MCF 10A (cell line): Measurements from ENCODE around the gene SAT1. TPM values are rescaled to one million over a fixed set of nuclear protein-coding genes. Genes with fewer than 3 reads are reported as not detected.

Source experiments
- BruUV-seq: library from RNA; stranded (reverse); fragments of 400-500 nt; replicated peaks from 2 replicates; lab custom pipeline; 2021; lab: Mats Ljungman, UMichigan
- CTCF ChIA-PET: fragments of 300-600 bp; sonication (Branson Sonifier 250); formaldehyde crosslinking; extraction: SDS; loops from one replicate; lab custom pipeline; 2021; ENCODE audit warnings: antibody characterized with exemption, inconsistent platforms; lab: Yijun Ruan, JAX
- POLR2A ChIA-PET: fragments of 300-600, 350-650 bp; sonication (Branson Sonifier 250); formaldehyde crosslinking; extraction: SDS; loops from one replicate; lab custom pipeline; 2020; ENCODE audit warnings: antibody characterized with exemption, inconsistent platforms; lab: Yijun Ruan, JAX
- DNase-seq: peaks from one replicate; pipeline ENCODE4 v3.0.0-alpha.2; 2018; ENCODE audit not compliant: unreplicated experiment
- H3K27ac Mint-ChIP-seq: one replicate; pipeline ENCODE4 v1.8.0; 2022; ENCODE audit warnings: mild to moderate bottlenecking, low read depth, mixed read lengths; ENCODE audit not compliant: unreplicated experiment
- H3K27me3 Mint-ChIP-seq: one replicate; pipeline ENCODE4 v1.8.0; 2022; ENCODE audit warnings: mixed read lengths; ENCODE audit not compliant: insufficient read depth, unreplicated experiment
- H3K36me3 Mint-ChIP-seq: one replicate; pipeline ENCODE4 v1.8.0; 2022; ENCODE audit warnings: mild to moderate bottlenecking, moderate library complexity, mixed read lengths; ENCODE audit not compliant: insufficient read depth, unreplicated experiment
- H3K4me1 Mint-ChIP-seq: one replicate; pipeline ENCODE4 v1.8.0; 2022; ENCODE audit warnings: mixed read lengths; ENCODE audit not compliant: insufficient read depth, unreplicated experiment
- H3K4me3 Mint-ChIP-seq: one replicate; pipeline ENCODE4 v1.8.0; 2022; ENCODE audit warnings: mild to moderate bottlenecking, moderate library complexity, mixed read lengths; ENCODE audit not compliant: unreplicated experiment
- H3K9me3 Mint-ChIP-seq: one replicate; pipeline ENCODE4 v1.8.0; 2022; ENCODE audit warnings: mixed read lengths; ENCODE audit not compliant: unreplicated experiment
- intact Hi-C: fragments of 100-400 bp; cut with micrococcal nuclease; formaldehyde crosslinking; loops from 2 replicates; pipeline ENCODE4 v1.14.1; 2022
- total RNA-seq: library from RNA; stranded (reverse); gene quantifications from 2 replicates; pipeline ENCODE4 v1.2.3, GENCODE V29; 2022
- TF ChIP-seq, protein P1 (sequence below): fragments of 200-600 bp; IDR thresholded peaks from one replicate; pipeline ENCODE4 v1.8.0; 2022; ENCODE audit warnings: antibody characterized with exemption, mild to moderate bottlenecking; ENCODE audit not compliant: unreplicated experiment

Gene SAT1
- total RNA-seq, 1 experiment from 2014 or later = 582 TPM

DNA sequence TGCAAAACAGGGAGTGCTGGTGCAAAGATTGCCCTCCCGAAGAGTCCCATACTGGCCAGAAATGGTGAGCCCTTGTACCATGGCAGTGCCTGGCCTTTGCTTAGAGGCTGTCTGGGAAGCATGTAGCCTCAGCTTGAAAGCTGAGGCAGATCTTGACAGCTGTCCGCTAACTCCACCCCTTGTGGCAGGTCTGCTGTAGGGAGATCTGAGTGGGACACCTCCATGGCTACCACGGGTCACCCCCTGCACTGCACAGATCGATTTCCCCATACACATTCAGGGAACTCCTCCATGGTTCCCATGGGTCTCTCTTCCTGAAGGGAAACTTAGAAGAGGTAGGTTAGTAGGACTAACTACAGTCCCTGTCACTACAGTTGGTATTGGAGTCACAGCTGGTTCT is 33.8 kb upstream of the SAT1 start:
- Mint-ChIP-seq H3K9me3 (no peaks in the 10 kb centered on the region), H3K4me3 (no peak overlapping the region), H3K36me3 (no peaks in the 10 kb centered on the region), H3K27me3 (no peaks in the 10 kb centered on the region), H3K27ac (no peak overlapping the region), H3K4me1 (peaks cover 6% of the 10 kb centered on the region)
- TF ChIP-seq, protein P1, sequence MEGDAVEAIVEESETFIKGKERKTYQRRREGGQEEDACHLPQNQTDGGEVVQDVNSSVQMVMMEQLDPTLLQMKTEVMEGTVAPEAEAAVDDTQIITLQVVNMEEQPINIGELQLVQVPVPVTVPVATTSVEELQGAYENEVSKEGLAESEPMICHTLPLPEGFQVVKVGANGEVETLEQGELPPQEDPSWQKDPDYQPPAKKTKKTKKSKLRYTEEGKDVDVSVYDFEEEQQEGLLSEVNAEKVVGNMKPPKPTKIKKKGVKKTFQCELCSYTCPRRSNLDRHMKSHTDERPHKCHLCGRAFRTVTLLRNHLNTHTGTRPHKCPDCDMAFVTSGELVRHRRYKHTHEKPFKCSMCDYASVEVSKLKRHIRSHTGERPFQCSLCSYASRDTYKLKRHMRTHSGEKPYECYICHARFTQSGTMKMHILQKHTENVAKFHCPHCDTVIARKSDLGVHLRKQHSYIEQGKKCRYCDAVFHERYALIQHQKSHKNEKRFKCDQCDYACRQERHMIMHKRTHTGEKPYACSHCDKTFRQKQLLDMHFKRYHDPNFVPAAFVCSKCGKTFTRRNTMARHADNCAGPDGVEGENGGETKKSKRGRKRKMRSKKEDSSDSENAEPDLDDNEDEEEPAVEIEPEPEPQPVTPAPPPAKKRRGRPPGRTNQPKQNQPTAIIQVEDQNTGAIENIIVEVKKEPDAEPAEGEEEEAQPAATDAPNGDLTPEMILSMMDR = no peak
- ChIA-PET CTCF (interaction anchor here (1.4 kb wide), 1 partner anchor 153 kb away, joined by 4 read pairs; no protein-coding TSS in a partner anchor), POLR2A (interaction anchor here (0.7 kb wide), 1 partner anchor 121 kb away, joined by 3 read pairs; no protein-coding TSS in a partner anchor)
- intact Hi-C loops = no loop called here
- DNase-seq = no peak
- BruUV-seq = no TSS peak

DNA sequence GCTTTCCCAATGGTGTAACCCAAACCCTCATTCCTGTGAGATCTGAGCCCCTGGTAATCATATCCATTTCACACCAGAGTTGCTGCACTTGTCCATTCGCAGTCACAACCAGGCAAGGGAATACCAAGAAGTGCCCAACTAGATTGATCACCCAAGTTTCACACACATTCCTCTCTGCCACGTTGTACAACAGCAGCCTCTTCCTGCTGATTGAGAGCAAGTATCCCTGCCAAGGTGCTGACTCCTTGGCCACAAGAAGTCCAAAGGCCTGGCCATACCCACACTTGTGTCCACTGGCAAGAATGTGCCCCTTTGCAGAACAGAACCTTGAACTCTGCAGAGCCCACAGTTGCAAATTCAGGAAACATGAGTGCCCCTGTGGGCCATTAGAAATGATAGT is 33.4 kb upstream of the SAT1 start:
- DNase-seq = no peak
- Mint-ChIP-seq H3K9me3 (no peaks in the 10 kb centered on the region), H3K4me3 (no peak overlapping the region), H3K36me3 (no peaks in the 10 kb centered on the region), H3K4me1 (peaks cover 6% of the 10 kb centered on the region), H3K27ac (no peak overlapping the region), H3K27me3 (no peaks in the 10 kb centered on the region)
- ChIA-PET POLR2A (no interaction called here), CTCF (interaction anchor here (1.4 kb wide), 1 partner anchor 153 kb away, joined by 4 read pairs; no protein-coding TSS in a partner anchor)
- intact Hi-C loops = no loop called here
- BruUV-seq = no TSS peak
- TF ChIP-seq, protein P1 = no peak

DNA sequence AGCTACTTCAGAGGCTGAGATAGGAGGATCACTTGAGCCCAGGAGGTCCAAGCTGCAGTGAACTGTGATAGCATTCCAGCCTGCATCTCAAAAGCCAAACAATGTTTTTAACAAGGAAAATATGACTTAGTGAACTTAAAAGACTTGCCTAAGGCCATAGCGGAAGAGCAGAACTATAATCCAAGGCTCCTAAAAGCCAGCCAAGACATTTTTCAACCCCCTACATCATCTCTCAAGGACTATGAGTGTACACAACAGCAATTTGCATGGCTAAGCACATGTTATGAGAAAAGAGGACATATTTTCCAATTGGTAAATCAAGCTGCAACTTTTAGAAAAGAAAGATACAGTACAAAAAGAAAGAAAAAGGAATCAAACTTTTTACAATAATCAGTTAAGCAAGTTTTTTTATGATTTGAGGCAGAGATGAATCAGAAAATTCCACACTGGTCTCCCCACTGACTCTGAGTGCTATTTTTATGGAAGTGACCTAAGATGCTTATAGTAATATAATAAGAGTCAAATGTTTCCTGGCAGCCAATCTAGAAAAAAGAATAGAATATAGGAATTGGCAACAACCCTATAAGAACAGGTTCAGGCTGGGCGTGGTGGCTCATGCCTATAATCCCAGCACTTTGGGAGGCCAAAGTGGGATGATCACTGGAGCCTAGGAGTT is 30.1 kb upstream of the SAT1 start:
- Mint-ChIP-seq H3K27ac (no peak overlapping the region), H3K36me3 (no peaks in the 10 kb centered on the region), H3K4me1 (peaks cover 6% of the 10 kb centered on the region), H3K9me3 (no peaks in the 10 kb centered on the region), H3K27me3 (no peaks in the 10 kb centered on the region), H3K4me3 (no peak overlapping the region)
- TF ChIP-seq, protein P1 = no peak
- intact Hi-C loops = no loop called here
- ChIA-PET CTCF (interaction anchor here (0.7 kb wide), 2 partner anchors 24 to 54 kb away, joined by 3 read pairs; no protein-coding TSS in a partner anchor), POLR2A (interaction anchor here (0.6 to 1.1 kb wide), 5 partner anchors 10 to 195 kb away, joined by 3 to 4 read pairs (median 3); partner anchors contain the start of gene ACOT9)
- no TSS peak for BruUV-seq
- DNase-seq = no peak

DNA sequence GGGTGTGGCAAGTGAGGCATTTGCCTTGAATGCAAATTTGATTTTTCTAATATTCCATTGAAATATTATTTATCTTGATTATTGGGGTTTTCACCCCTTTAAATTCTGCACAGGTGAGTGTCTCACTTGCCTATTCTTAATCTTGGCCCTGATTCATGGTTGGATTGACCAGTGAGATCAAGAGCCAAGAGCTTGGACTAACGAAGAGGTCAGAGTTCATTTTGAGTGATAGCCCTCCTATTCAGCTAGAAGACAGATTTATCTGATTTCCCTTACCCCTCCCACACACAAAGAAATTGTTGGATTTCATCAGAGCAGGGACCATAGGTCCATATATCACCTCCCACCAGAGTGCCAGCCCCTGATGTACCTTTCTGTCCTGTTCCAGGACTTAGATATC is 28.3 kb upstream of the SAT1 start:
- Mint-ChIP-seq H3K27me3 (no peaks in the 10 kb centered on the region), H3K9me3 (no peaks in the 10 kb centered on the region), H3K27ac (no peak overlapping the region), H3K4me3 (no peak overlapping the region), H3K4me1 (peaks cover 6% of the 10 kb centered on the region), H3K36me3 (no peaks in the 10 kb centered on the region)
- ChIA-PET CTCF (no interaction called here), POLR2A (no interaction called here)
- intact Hi-C loops = no loop called here
- DNase-seq = no peak
- TF ChIP-seq, protein P1 = no peak
- no TSS peak for BruUV-seq
